GM19351 (cell line): ENCODE measurements around the gene PDGFC.

Source experiments
- ATAC-seq: cut with Tn5 transposase; IDR thresholded peaks from one replicate; pipeline ENCODE4 v1.9.1; 2021; ENCODE audit warnings: mild to moderate bottlenecking, moderate library complexity; ENCODE audit not compliant: unreplicated experiment

Gene PDGFC

GRCh38 chr4:156971676-156972378 lies at the start of gene PDGFC:
PDGFC (minus strand) TSS chr4:156971799; CDS start chr4:156970903, 896 bp downstream.
- ATAC-seq: peak; percentile 20

GRCh38 chr4:157020882-157021281 lies 49.3 kb upstream of the PDGFC start:
- ATAC-seq: no peak

GRCh38 chr4:157018920-157019490 lies 47.4 kb upstream of the PDGFC start:
- no peak for ATAC-seq

- ATAC-seq: peak; percentile 88
These were observed 43.3 kb upstream of the PDGFC start for GRCh38 chr4:157014621-157015591.

GRCh38 chr4:157013656-157014055 lies 42.1 kb upstream of the PDGFC start:
- no peak for ATAC-seq

GRCh38 chr4:157012781-157013180 lies 41.2 kb upstream of the PDGFC start:
- ATAC-seq: no peak

- no peak for ATAC-seq
These were observed 40.7 kb upstream of the PDGFC start for GRCh38 chr4:157012296-157012695.

GRCh38 chr4:157010630-157011029 lies 39.0 kb upstream of the PDGFC start:
- no peak for ATAC-seq

GRCh38 chr4:157005831-157006230 lies 34.2 kb upstream of the PDGFC start:
- ATAC-seq: no peak

- ATAC-seq: no peak
These were observed 33.6 kb upstream of the PDGFC start for GRCh38 chr4:157005193-157005592.

- ATAC-seq: no peak
These were observed 32.9 kb upstream of the PDGFC start for GRCh38 chr4:157004279-157005161.

GRCh38 chr4:156999175-156999517 lies 27.5 kb upstream of the PDGFC start:
- no peak for ATAC-seq

- no peak for ATAC-seq
These were observed 27.0 kb upstream of the PDGFC start for GRCh38 chr4:156998500-156999174.

GRCh38 chr4:156992943-156993342 lies 21.3 kb upstream of the PDGFC start:
- ATAC-seq: no peak

- ATAC-seq: no peak
These were observed 19.6 kb upstream of the PDGFC start for GRCh38 chr4:156991161-156991560.

GRCh38 chr4:156983366-156983765 lies 11.8 kb upstream of the PDGFC start:
- ATAC-seq: no peak

- no peak for ATAC-seq
These were observed 9.7 kb upstream of the PDGFC start for GRCh38 chr4:156981262-156981769.

- no peak for ATAC-seq
These were observed 6.0 kb upstream of the PDGFC start for GRCh38 chr4:156977435-156978160.

- no peak for ATAC-seq
These were observed 4.5 kb upstream of the PDGFC start for GRCh38 chr4:156976147-156976546.
